ENCODE results near the gene UBE2E2.
"Not testable (repeated sequence)": the region's sequence is repeated elsewhere in the genome, so short reads cannot be mapped to it uniquely, and the experiment has no call there.

The UBE2E2 gene

DNA sequence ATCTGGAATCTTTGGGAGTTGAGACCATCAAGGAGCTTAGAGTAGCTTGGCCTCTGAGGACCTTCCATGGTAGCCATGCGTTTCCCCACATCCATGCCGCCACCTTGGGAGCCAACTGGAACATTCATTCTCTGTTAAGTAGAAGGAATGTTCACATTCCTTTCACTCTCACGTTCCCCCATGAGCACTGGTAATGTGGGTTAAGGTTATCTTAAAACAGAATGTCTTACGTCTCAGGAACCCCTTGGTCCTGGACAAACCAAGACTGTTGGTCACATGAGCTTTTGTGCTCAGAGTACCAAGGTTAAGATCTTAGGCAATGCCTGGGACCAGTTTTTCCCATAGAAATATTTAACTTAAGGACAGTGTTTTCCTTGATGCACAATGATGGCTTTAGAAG lies 390.9 kb downstream of the UBE2E2 start:
- no peak for DNase-seq

GRCh38 chr3:23594894-23595670 lies 392.0 kb downstream of the UBE2E2 start:
- DNase-seq: no peak

DNA sequence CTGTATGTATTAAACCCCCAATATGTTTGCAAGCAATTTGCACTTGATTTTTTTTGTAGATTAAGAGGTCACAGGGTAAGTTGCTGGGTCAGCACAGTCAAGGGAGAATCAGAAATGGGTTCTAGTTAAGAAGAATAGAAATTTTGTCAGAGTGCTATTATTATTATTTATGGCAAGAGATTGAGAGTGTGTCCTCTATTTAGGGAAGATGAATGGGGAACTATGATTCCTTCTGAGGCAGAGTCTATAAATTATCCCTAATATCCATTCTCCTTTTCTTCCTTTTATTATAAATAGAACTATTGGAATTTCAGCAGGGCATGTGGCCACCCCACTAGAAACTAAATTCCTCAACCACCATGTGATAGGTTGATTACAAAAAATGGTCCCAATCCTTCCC lies 392.7 kb downstream of the UBE2E2 start:
- no peak for DNase-seq

GRCh38 chr3:23600167-23600871 lies 397.2 kb downstream of the UBE2E2 start:
- no peak for DNase-seq

DNA sequence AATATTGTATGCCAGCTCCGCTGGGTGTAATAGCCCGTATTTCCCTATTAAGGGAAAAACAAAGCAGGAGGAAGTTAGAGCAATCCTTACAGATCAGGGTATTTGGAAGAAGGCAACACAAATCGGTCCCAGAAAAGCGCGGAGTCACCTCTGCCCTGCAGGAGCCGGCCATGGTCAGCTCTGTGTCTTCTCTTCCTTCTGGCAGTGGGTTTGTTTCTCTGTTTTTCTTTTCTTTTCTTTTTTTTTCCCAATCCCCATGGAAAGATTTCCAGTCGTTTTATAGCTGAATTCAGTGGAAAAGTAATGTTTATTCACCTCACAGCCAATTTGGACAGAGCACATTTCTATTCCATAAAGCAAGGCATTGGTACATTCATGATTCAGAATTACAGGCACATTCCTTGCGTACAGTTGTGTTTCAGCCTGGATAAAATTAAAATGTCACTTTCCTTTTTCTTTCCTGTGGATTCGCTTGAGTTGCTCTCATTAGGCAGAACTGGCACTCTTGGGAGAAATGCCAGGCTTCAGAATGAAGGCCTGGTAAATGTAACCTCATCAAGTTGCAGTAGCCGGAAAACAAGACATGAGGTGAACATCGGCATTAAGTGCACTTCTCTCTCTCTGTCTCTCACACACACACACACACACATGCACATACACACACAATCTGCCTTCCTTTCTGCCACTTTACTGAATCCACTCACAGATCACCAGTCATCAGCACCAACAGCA lies 398.1 kb downstream of the UBE2E2 start:
- peak; percentile 72 for DNase-seq

GRCh38 chr3:23602971-23603370 lies 399.8 kb downstream of the UBE2E2 start:
- no peak for DNase-seq

DNA sequence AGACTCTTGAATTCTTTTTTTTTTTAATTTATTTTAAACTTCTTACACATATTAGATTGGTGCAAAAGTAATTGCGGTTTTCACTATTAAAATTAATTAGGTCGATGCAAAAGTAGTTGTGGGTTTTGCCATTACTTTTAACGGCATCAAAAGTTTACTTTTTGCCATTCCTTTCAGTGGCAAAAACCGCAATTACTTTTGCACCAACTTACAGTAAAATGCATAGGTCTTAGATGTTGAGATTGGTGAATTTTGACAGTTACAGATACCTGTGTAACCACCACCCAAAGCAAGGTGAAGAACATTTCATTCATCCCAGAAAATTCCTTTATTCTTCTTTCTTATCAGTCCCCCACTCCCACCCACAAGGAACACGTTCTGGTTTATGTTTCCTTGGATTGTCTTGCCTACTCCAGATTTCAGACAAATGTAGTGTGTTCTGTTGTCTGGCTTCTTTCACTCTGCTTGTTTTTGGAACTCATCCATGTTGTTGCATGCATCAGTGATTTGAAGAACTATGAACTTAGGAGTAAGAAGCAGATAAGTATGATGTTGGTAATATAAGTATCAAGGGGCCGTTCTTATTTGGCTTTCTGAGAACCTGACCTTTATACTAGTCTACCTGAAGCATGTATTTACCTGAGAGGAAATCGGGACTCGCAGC lies 404.2 kb downstream of the UBE2E2 start:
- no peak for DNase-seq

DNA sequence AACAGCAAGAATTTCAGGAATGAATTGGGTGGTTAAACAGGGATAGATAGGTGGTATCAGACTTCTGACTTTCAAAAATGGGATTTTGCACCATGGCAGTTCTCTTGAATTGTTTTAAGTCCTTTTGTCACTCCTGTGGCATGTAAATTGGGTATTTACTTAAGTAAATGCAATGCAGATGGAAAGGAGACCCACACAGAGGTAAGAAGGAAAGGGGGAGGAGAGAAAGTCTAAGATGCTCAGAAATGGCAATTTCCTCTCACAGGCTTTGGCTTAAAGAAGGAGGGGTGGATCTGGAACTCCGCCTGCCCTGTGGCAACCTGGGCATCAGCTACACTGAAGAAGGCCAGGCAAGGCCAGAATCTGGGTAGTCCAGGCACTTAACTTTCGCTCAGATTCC lies 405.5 kb downstream of the UBE2E2 start:
- DNase-seq: no peak

DNA sequence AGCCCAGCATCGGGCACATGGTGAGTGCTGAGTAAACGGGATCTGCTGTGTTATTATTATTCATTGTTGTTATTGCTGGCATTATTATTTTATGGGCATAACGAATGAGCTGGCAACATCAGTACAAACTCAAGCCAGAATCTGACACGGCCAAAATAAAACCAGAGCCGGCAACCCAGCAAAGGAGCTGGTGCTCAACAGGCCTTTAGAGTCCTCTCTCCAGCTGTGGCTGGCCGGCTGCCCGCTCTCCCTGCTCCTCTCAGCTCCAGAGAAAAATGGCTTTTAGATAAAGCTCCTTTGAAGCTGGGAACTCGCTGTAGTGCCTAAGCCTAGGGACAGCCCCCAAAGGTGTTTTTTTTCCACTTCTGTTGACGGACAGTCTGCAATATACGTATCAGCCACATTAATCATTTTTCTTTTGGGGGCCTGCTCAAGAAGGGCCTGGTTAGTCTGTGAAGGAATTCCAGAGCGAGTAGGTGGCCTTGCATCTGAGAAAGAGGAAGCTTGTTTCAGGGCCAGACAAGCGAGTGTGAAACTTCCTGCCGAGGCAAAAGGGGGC lies 408.7 kb downstream of the UBE2E2 start:
- DNase-seq: peak; percentile 33

- no peak for DNase-seq
Observed at GRCh38 chr3:23612296-23612891, 409.3 kb downstream of the UBE2E2 start.

GRCh38 chr3:23615068-23615467 lies 411.9 kb downstream of the UBE2E2 start:
- no peak for DNase-seq

DNA sequence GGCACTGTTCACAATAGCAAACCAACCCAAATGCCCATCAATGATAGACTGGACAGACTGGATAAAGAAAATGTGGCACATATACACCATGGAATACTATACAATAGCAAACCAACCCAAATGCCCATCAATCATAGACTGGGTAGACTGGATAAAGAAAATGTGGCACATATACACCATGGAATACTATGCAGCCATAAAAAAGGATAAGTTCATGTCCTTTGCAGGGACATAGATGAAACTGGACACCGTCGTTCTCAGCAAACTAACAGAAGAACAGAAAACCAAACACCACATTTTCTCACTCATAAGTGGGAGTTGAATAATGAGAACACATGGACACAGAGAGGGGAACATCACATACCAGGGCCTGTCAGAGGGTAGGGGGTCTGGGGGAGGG lies 415.3 kb downstream of the UBE2E2 start:
- DNase-seq: not testable (repeated sequence)

- DNase-seq: no peak
Observed at GRCh38 chr3:23619705-23620637, 416.8 kb downstream of the UBE2E2 start.

DNA sequence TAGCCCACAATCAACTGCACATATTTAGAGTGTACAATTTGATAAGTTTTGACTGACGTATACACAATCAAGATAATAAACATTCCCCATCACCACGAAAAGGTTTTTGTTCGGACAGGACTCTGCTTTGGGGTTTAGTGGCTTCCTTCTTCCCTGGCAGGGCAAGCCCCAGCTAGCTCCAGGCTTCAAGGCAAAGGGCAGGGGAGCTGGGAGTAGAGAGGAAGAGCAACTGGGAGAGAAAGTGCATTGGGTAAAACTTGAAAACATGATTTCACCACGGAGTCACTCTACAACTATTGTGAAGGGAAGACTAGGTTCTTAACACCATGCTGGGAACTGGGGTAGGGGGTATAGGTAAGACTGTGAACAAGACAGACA lies 417.5 kb downstream of the UBE2E2 start:
- no peak for DNase-seq

DNA sequence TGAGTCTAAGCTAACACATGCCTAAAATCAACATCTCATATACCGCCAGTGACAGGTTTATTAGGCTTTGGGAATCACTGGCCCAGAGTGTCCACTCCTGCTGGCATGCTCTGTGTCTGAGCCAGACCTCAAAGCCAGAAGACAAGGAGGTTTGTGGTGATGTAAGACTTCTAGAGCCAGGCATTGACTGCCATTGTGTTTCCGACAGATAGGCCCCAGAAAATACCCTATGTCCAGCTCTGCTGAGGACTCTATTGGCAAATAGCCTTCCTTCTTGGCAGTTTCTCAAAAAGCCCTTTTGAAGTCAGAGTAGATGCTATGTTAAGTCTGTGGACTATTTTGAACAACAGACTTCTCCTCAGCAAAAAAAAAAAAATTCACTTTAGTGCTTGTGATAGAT lies 420.7 kb downstream of the UBE2E2 start:
- no peak for DNase-seq

GRCh38 chr3:23624305-23624704 lies 421.2 kb downstream of the UBE2E2 start:
- DNase-seq: no peak

DNA sequence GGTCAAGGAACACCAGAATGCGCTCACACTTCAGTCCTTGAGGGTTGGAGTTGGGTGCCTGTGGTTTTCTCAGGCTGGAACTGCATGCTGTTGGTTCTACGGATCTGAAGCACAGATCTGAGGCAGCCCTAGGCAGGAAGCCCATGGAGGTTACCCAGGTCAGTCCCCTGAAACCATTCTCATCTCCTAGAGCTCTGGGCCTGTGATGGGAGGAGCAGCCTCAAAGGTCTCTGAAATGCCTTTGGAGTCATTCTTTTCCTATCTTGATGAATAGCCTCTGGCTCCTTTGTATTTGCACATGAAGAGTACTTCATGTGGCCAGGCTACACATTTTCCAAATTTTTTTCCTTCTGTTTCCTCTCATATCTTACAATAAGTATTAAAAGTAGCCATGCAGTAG lies 423.3 kb downstream of the UBE2E2 start:
- DNase-seq: no peak

DNA sequence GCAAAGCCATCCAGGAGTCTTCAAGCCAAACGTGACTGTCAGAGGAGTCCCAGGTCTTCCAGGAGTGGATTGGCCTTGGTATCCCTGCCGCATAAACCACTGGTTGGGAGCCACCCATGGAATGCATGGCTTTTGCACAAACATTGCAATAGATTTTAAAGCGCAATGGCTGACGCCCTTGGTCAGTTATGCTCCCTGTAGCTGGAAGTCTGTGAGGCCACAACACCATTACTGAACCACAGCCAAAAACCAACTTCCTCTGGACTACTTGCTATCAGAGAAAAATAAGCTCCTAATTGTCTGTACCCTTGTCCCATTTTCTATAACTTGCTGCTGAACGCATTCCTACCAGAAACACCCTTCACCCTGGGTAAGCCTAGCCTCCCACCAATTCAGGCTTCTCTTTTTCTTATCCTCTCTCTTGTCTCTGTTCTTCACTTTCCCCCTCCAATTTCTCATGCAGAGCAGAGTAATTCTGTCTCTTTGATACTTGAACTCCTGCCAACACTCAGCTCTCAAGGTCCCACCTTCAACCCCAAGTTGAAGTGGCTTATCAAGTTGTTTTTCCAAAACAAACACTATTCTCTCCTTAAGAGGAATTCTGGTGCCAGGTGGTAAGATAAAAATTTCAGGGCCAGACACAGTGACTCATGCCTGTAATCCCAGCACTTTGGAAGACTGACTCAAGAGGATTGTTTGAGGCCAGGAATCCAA lies 426.2 kb downstream of the UBE2E2 start:
- DNase-seq: no peak

- no peak for DNase-seq
Observed at GRCh38 chr3:23633261-23633960, 430.3 kb downstream of the UBE2E2 start.

- DNase-seq: no peak
Observed at GRCh38 chr3:23637339-23637738, 434.2 kb downstream of the UBE2E2 start.
